ENCODE results near the gene RCBTB2. TPM values are rescaled to one million over a fixed set of nuclear protein-coding genes. Genes with fewer than 3 reads are reported as not detected.

Gene RCBTB2
- total RNA-seq, 2 experiments from 2014 or later: 17.0 to 22.5 TPM

Other genes with a start within 250 kb of the RCBTB2 start
- 10 to 100 TPM; 49.2 to 55.7 TPM for gene RB1, start 229.3 kb downstream of the RCBTB2 start, total RNA-seq
- gene LPAR6, start 120.0 kb downstream of the RCBTB2 start, total RNA-seq: 10 to 100 TPM; 32.0 to 53.0 TPM
- 1 to 10 TPM; 2.7 to 4.0 TPM for gene CYSLTR2, start 120.8 kb upstream of the RCBTB2 start, total RNA-seq

All from activated CD8-positive, alpha-beta memory T cell treated with anti-CD3 and anti-CD28 coated beads, Interleukin-2, amount 10 ng/mL, durations not matched to agents 7 days and 5 days (primary cell).